HCT116 (cell line): ENCODE measurements around the gene BRD3OS. TPM values are rescaled to one million over a fixed set of nuclear protein-coding genes. Genes with fewer than 3 reads are reported as not detected.

ENCODE experiments used
- ATAC-seq: fragments of 200-7000 bp; cut with Tn5 transposase; 2 replicates; pipeline ENCODE4 v1.9.1; 2020; ENCODE audit warnings: mild to moderate bottlenecking, moderate library complexity
- BruUV-seq: library from RNA; stranded (reverse); fragments of 400-500 nt; replicated peaks from 2 replicates; lab custom pipeline; 2021; lab: Mats Ljungman, UMichigan
- CTCF ChIA-PET: fragments of 300-600 bp; sonication (Branson Sonifier 250); formaldehyde crosslinking; loops from one replicate; lab custom pipeline; 2021; ENCODE audit warnings: antibody characterized with exemption; lab: Charles Lee
- POLR2A ChIA-PET: fragments of 300-600, 350-600 bp; sonication (Branson Sonifier 250); formaldehyde crosslinking; loops from one replicate; lab custom pipeline; 2021; ENCODE audit warnings: antibody characterized with exemption; lab: Charles Lee
- RAD21 ChIA-PET, 2 experiments: fragments of 300-600 bp; sonication (Branson Sonifier 250); formaldehyde crosslinking; loops; one replicate each; lab custom pipeline; 2023; ENCODE audit warnings: low total read pairs in 2 of 2; ENCODE audit not compliant: uncharacterized antibody in 2 of 2, unreplicated experiment in 2 of 2, low non-redundant PET in 1 of 2; lab: Charles Lee
- DNase-seq: peaks from one replicate; pipeline ENCODE4 v3.0.0-alpha.2; 2010; ENCODE audit warnings: low read depth, low spot score
- H2AFZ ChIP-seq: fragments of 200-600 bp; shearing (Covaris generic), sonication (generic); 2 replicates; pipeline ENCODE4 v1.6.1; 2017; ENCODE audit warnings: low read depth, mixed run types, mixed read lengths, antibody characterized with exemption, low read length; ENCODE audit not compliant: poor library complexity, severe bottlenecking
- H3K27ac ChIP-seq: 2 replicates; pipeline ENCODE4 v1.5.1; 2012; ENCODE audit warnings: low read depth, low read length
- H3K27me3 ChIP-seq: fragments of 200-600 bp; sonication (generic); 2 replicates; pipeline ENCODE4 v1.6.1; 2016; ENCODE audit warnings: mixed run types, low read length, mixed read lengths; ENCODE audit not compliant: insufficient read depth
- H3K36me3 ChIP-seq, 2 experiments: fragments of 200-500 bp in 1 of 2; fragments of 200-600 bp in 1 of 2; sonication (Bioruptor generic) in 1 of 2; sonication (generic) in 1 of 2; 2 replicates each; pipeline versions ENCODE4 v1.5.1 to v1.6.1; 2014 to 2016; ENCODE audit warnings: low read length in 2 of 2, inconsistent platforms in 1 of 2, mixed read lengths in 1 of 2, mixed run types in 1 of 2; ENCODE audit not compliant: insufficient read depth in 2 of 2, control insufficient read depth in 1 of 2
- H3K4me1 ChIP-seq, 2 experiments: fragments of 200-600 bp in 1 of 2; sonication (generic) in 1 of 2; 2 replicates each; pipeline versions ENCODE4 v1.5.1 to v1.6.1; 2012 to 2017; ENCODE audit warnings: low read length in 2 of 2, inconsistent platforms in 1 of 2, mild to moderate bottlenecking in 1 of 2, mixed read lengths in 1 of 2, mixed run types in 1 of 2, moderate library complexity in 1 of 2; ENCODE audit not compliant: insufficient read depth in 2 of 2, control insufficient read depth in 1 of 2
- H3K4me2 ChIP-seq: fragments of 200-600 bp; sonication (generic); 2 replicates; pipeline ENCODE4 v1.6.1; 2017; ENCODE audit warnings: mixed run types, low read length, mixed read lengths
- H3K4me3 ChIP-seq, 2 experiments: fragments of 200-600 bp in 1 of 2; sonication (generic) in 1 of 2; replicated peaks in 1 of 2; 2 replicates each; pipeline ENCODE4 v1.5.1; 2011 to 2016; ENCODE audit warnings: low read length in 2 of 2, control low read depth in 1 of 2, low read depth in 1 of 2, mild to moderate bottlenecking in 1 of 2, mixed read lengths in 1 of 2, mixed run types in 1 of 2
- H3K79me2 ChIP-seq: fragments of 200-600 bp; sonication (generic); 2 replicates; pipeline ENCODE4 v1.6.1; 2017; ENCODE audit warnings: mild to moderate bottlenecking, mixed run types, low read length, moderate library complexity, mixed read lengths; ENCODE audit not compliant: insufficient read depth
- H3K9ac ChIP-seq: fragments of 200-600 bp; sonication (generic); 2 replicates; pipeline ENCODE4 v1.6.1; 2016; ENCODE audit warnings: low read length, mixed read lengths
- H3K9me2 ChIP-seq: fragments of 200-600 bp; sonication (generic), shearing (Covaris generic); 2 replicates; pipeline ENCODE4 v1.6.1; 2017; ENCODE audit warnings: mixed run types, mild to moderate bottlenecking, moderate library complexity; ENCODE audit not compliant: insufficient read depth
- H3K9me3 ChIP-seq, 2 experiments: fragments of 200-500 bp in 1 of 2; fragments of 200-600 bp in 1 of 2; sonication (Bioruptor generic) in 1 of 2; sonication (generic) in 1 of 2; 2 replicates each; pipeline ENCODE4 v1.6.1; 2014 to 2017; ENCODE audit warnings: low read length in 2 of 2, mixed read lengths in 2 of 2, inconsistent platforms in 1 of 2, low read depth in 1 of 2, mild to moderate bottlenecking in 1 of 2, mixed run types in 1 of 2, moderate library complexity in 1 of 2; ENCODE audit not compliant: control insufficient read depth in 1 of 2, insufficient read depth in 1 of 2
- H4K20me1 ChIP-seq: fragments of 200-600 bp; sonication (generic), shearing (Covaris generic); 2 replicates; pipeline ENCODE4 v1.6.1; 2017; ENCODE audit warnings: mixed run types, mild to moderate bottlenecking, moderate library complexity; ENCODE audit not compliant: insufficient read depth
- ATF3 ChIP-seq: IDR thresholded peaks from 2 replicates; pipeline ENCODE4 v1.6.1; 2012
- CEBPB ChIP-seq: IDR thresholded peaks from 2 replicates; pipeline ENCODE4 v1.6.1; 2012; ENCODE audit warnings: low read depth
- CTCF ChIP-seq, 3 experiments: fragments of 200-600 bp in 1 of 3; sonication (generic) in 1 of 3; IDR thresholded peaks in 2 of 3; conservative IDR thresholded peaks in 1 of 3; 2 replicates each; pipeline ENCODE4 v1.5.1; 2012 to 2017; ENCODE audit warnings: low read depth in 2 of 3, low read length in 2 of 3, antibody characterized with exemption in 1 of 3, borderline replicate concordance in 1 of 3, control low read depth in 1 of 3, mild to moderate bottlenecking in 1 of 3, mixed read lengths in 1 of 3, mixed run types in 1 of 3, moderate library complexity in 1 of 3; ENCODE audit not compliant: insufficient read depth in 1 of 3
- ELF1 ChIP-seq: IDR thresholded peaks from 2 replicates; pipeline ENCODE4 v1.6.1; 2012; ENCODE audit warnings: low read depth, borderline replicate concordance
- FOSL1 ChIP-seq: IDR thresholded peaks from 2 replicates; pipeline ENCODE4 v1.6.1; 2012; ENCODE audit warnings: low read depth
- JUND ChIP-seq: IDR thresholded peaks from 2 replicates; pipeline ENCODE4 v1.6.1; 2012
- MAX ChIP-seq: IDR thresholded peaks from 2 replicates; pipeline ENCODE4 v1.6.1; 2012
- POLR2A ChIP-seq: IDR thresholded peaks from 2 replicates; pipeline ENCODE4 v1.7.0; 2011; ENCODE audit warnings: borderline replicate concordance; ENCODE audit not compliant: insufficient read depth, insufficient read length; ENCODE audit errors: extremely low read depth
- SIN3A ChIP-seq: IDR thresholded peaks from 2 replicates; pipeline ENCODE4 v1.6.1; 2012; ENCODE audit warnings: low read depth
- SP1 ChIP-seq: IDR thresholded peaks from 2 replicates; pipeline ENCODE4 v1.6.1; 2012; ENCODE audit warnings: low read depth
- SRF ChIP-seq: IDR thresholded peaks from 2 replicates; pipeline ENCODE4 v1.6.1; 2012; ENCODE audit warnings: low read depth
- TCF7L2 ChIP-seq: IDR thresholded peaks from 2 replicates; pipeline ENCODE4 v1.7.0; 2011; ENCODE audit warnings: borderline replicate concordance, inconsistent platforms; ENCODE audit not compliant: insufficient read depth, insufficient read length; ENCODE audit errors: extremely low read depth
- YY1 ChIP-seq: IDR thresholded peaks from 2 replicates; pipeline ENCODE4 v1.6.1; 2011; ENCODE audit warnings: low read length, low read depth, moderate library complexity, mild to moderate bottlenecking; ENCODE audit not compliant: insufficient replicate concordance; ENCODE audit errors: extremely low read depth
- ZBTB33 ChIP-seq: IDR thresholded peaks from 2 replicates; pipeline ENCODE4 v1.6.1; 2011; ENCODE audit warnings: mild to moderate bottlenecking, low read length, moderate library complexity; ENCODE audit not compliant: insufficient replicate concordance; ENCODE audit errors: extremely low read depth
- ZFX ChIP-seq: fragments of 450-650 bp; IDR thresholded peaks from 2 replicates; pipeline ENCODE4 v1.6.1; 2017
- ZNF274 ChIP-seq: fragments of 200-500 bp; sonication (Bioruptor generic); IDR thresholded peaks from 2 replicates; pipeline ENCODE4 v1.6.1; 2014; ENCODE audit warnings: mild to moderate bottlenecking, low read depth, low read length, inconsistent platforms
- intact Hi-C: fragments of 100-400 bp; cut with micrococcal nuclease; formaldehyde crosslinking; loops from 2 replicates; pipeline ENCODE4 v1.10.0; 2022
- total RNA-seq: library from RNA; stranded (reverse); gene quantifications from one replicate; pipeline ENCODE4 v1.2.1, GENCODE V29; 2021; ENCODE audit not compliant: unreplicated experiment
- TF ChIP-seq, protein P1 (sequence below): IDR thresholded peaks from 2 replicates; pipeline ENCODE4 v1.6.1; 2012; ENCODE audit warnings: low read depth

BRD3OS gene
- total RNA-seq, 1 experiment from 2014 or later, result 17.0 TPM

DNA sequence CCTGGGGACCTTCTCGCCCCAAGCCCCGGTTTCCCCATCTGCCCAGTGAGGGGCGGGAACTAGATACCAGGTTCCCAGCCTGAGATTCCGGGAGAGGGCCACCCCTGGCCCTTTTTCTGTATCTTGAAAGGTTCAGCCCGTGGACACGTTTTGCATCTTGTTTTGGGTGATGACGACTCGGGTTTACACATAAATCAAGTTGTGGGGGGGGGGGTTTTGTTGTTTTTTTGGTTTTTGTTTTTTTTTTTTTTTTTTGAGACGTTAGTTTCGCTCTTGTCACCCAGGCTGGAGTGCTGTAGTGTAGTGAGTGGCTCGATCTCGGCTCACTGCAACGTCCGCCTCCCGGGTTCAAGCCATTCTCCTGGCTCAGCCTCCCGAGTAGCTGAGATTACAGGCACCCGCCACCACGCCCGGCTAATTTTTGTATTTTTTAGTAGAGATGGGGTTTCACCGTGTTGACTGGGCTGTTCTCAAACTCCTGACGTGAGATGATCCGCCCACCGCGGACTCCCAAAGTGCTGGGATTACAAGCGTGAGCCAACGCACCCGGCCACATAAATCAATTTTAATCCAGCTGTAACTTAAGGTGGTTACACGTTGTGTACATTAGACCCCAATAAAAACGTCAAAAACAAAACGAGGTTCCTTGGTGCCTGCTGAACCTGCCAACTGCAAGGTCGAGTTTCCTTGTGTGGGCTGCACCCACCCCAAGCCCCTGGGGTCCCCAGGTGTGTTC, 43.6 kb downstream of the BRD3OS start:
- no peaks in the 10 kb centered on the region for H3K36me3 ChIP-seq
- ATAC-seq, result peak; percentile 8; the same call in 1 of the 2 replicates
- CTCF ChIA-PET, result no interaction called here

More for the DNA sequence above, 43.6 kb downstream of the BRD3OS start:
- Histone ChIP-seq H3K79me2 (peaks cover 32% of the 10 kb centered on the region), H3K9me3 (no peaks in the 10 kb centered on the region), H3K27ac (peak overlapping the region; percentile 93), H3K4me1 (peaks cover 10 to 22% of the 10 kb centered on the region in 2 experiments; a peak in 3 of 4 replicates), H3K4me3 (peak overlapping the region; percentile 51 to 56), H3K9me2 (no peaks in the 10 kb centered on the region)
- RAD21 ChIA-PET, result interaction anchor here in 1 of 2 experiments (0.6 kb wide), 1 partner anchor 63 kb away, joined by 6 read pairs; no protein-coding TSS in a partner anchor
- no peak for DNase-seq
- TF ChIP-seq SIN3A (no peak), SRF (no peak), ZBTB33 (no peak), ATF3 (no peak), POLR2A (no peak), ZNF274 (no peak), YY1 (no peak), CTCF (IDR thresholded peaks at IDR 0.05 in 2 of 3, conservative IDR thresholded peaks at IDR 0.05 in 1 of 3; ENCODE audit: borderline replicate concordance in 1 of 3, insufficient read depth in 1 of 3, low read depth in 2 of 3, low read length in 2 of 3) (no peak), ELF1 (no peak), TCF7L2 (no peak), FOSL1 (no peak), ZFX (no peak), SP1 (no peak), MAX (no peak), CEBPB (no peak), JUND (no peak)
- TF ChIP-seq, protein P1, sequence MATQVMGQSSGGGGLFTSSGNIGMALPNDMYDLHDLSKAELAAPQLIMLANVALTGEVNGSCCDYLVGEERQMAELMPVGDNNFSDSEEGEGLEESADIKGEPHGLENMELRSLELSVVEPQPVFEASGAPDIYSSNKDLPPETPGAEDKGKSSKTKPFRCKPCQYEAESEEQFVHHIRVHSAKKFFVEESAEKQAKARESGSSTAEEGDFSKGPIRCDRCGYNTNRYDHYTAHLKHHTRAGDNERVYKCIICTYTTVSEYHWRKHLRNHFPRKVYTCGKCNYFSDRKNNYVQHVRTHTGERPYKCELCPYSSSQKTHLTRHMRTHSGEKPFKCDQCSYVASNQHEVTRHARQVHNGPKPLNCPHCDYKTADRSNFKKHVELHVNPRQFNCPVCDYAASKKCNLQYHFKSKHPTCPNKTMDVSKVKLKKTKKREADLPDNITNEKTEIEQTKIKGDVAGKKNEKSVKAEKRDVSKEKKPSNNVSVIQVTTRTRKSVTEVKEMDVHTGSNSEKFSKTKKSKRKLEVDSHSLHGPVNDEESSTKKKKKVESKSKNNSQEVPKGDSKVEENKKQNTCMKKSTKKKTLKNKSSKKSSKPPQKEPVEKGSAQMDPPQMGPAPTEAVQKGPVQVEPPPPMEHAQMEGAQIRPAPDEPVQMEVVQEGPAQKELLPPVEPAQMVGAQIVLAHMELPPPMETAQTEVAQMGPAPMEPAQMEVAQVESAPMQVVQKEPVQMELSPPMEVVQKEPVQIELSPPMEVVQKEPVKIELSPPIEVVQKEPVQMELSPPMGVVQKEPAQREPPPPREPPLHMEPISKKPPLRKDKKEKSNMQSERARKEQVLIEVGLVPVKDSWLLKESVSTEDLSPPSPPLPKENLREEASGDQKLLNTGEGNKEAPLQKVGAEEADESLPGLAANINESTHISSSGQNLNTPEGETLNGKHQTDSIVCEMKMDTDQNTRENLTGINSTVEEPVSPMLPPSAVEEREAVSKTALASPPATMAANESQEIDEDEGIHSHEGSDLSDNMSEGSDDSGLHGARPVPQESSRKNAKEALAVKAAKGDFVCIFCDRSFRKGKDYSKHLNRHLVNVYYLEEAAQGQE, result no peak
- TF ChIP-seq, all 23 proteins: peak for 0
- Histone ChIP-seq H2AFZ (peak overlapping the region; percentile 50), H4K20me1 (no peaks in the 10 kb centered on the region), H3K27me3 (peaks cover 11% of the 10 kb centered on the region), H3K9ac (peak overlapping the region; percentile 45), H3K4me2 (peak overlapping the region; percentile 79)
- intact Hi-C loops, result no loop called here
- no TSS peak for BruUV-seq
- POLR2A ChIA-PET, result no interaction called here
